Nephron progenitor cell (in vitro differentiated cells): ENCODE data around the gene SRD5A1.

Experiments
- DNase-seq: peaks from one replicate; pipeline ENCODE4 v3.0.0; 2021
- H3K27ac Mint-ChIP-seq: 2 replicates; pipeline ENCODE4 v1.8.0; 2021; ENCODE audit warnings: mild to moderate bottlenecking, moderate library complexity, mixed read lengths
- H3K27me3 Mint-ChIP-seq: 2 replicates; pipeline ENCODE4 v1.8.0; 2021; ENCODE audit warnings: mild to moderate bottlenecking, low read depth, mixed read lengths; ENCODE audit not compliant: poor library complexity
- H3K36me3 Mint-ChIP-seq: 2 replicates; pipeline ENCODE4 v1.8.0; 2021; ENCODE audit warnings: low read depth, mixed read lengths
- H3K4me1 Mint-ChIP-seq: 2 replicates; pipeline ENCODE4 v1.8.0; 2021; ENCODE audit warnings: mixed read lengths
- H3K4me3 Mint-ChIP-seq: 2 replicates; pipeline ENCODE4 v1.8.0; 2021; ENCODE audit warnings: mild to moderate bottlenecking, moderate library complexity, mixed read lengths
- H3K9me3 Mint-ChIP-seq: 2 replicates; pipeline ENCODE4 v1.8.0; 2021; ENCODE audit warnings: mild to moderate bottlenecking, moderate library complexity, mixed read lengths
- CTCF ChIP-seq: fragments of 200-600 bp; sonication (generic); IDR thresholded peaks from 2 replicates; pipeline ENCODE4 v1.5.0; 2021; ENCODE audit warnings: antibody characterized with exemption

Gene SRD5A1

GRCh38 chr5:6722015-6722414 is 88.8 kb downstream of the SRD5A1 start:
- Mint-ChIP-seq H3K4me1 (peaks cover 96% of the 10 kb centered on the region), H3K27ac (no peak overlapping the region), H3K36me3 (peaks cover 34% of the 10 kb centered on the region), H3K27me3 (no peaks in the 10 kb centered on the region), H3K9me3 (no peaks in the 10 kb centered on the region), H3K4me3 (no peak overlapping the region)
- DNase-seq, result no peak
- TF ChIP-seq CTCF, result no peak

GRCh38 chr5:6723122-6723815 is 90.0 kb downstream of the SRD5A1 start:
- Mint-ChIP-seq H3K4me1 (peaks cover 96% of the 10 kb centered on the region), H3K4me3 (no peak overlapping the region), H3K27ac (peak overlapping the region; percentile 9), H3K27me3 (no peaks in the 10 kb centered on the region), H3K9me3 (no peaks in the 10 kb centered on the region), H3K36me3 (peaks cover 32% of the 10 kb centered on the region)
- TF ChIP-seq CTCF, result no peak
- DNase-seq, result no peak

- H3K4me1 Mint-ChIP-seq, result peaks cover 93% of the 10 kb centered on the region
- no peak overlapping the region for H3K4me3 Mint-ChIP-seq
- no peaks in the 10 kb centered on the region for H3K9me3 Mint-ChIP-seq
- H3K27me3 Mint-ChIP-seq, result no peaks in the 10 kb centered on the region
- H3K27ac Mint-ChIP-seq, result peak overlapping the region; percentile 9
- DNase-seq, result no peak
- TF ChIP-seq CTCF, result no peak
- H3K36me3 Mint-ChIP-seq, result peaks cover 28% of the 10 kb centered on the region
Measured at GRCh38 chr5:6723816-6724300, 90.6 kb downstream of the SRD5A1 start.
